Measurements from ENCODE around the gene GIPR. TPM values are rescaled to one million over a fixed set of nuclear protein-coding genes. Genes with fewer than 3 reads are reported as not detected.

The GIPR gene
- total RNA-seq, 6 donors from 2014 or later = 2.9 to 17.8 (median 6.0) TPM

DNA sequence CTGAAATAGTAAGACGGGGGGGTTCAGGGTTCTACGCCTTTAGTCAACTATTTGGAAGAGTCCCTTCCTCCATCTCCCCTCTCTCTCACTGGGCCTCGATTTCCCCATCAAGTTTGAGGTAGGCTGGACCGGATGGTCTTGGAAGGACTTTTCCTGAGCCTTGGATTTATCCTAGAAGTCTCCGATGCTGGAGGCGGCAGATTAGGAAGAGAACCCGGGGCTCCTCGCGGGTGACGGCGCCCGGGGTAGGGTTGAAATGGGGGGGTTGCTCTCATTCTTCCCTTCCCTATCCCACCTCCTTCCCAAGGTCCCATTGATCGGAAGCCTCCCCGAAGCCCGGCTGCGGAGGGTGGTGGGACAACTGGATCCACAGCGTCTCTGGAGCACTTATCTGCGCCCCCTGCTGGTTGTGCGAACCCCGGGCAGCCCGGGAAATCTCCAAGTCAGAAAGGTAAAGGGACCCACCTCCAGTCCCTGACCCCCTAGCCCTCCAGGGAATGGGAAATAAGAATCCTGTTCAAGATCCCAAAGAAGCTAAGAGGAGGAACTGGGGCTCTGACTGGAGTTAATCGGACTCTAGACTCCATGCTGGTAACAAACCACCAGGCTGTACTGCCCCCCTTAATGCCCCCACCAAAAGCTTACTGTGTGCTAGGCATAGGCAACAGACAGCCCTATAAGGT lies 25.2 kb downstream of the GIPR start:
- H3K4me1 ChIP-seq = peaks cover 13 to 19% (median 17%) of the 10 kb centered on the region in 4 donors
- peak overlapping the region; percentile 89 to 95 (median 92) for H3K27ac ChIP-seq
- DNase-seq = peak; percentile 85 to 89
- 1 to 2% methylated on average over 16 to 21 of the region's 22 CpGs for WGBS, 2 donors
- H3K36me3 ChIP-seq = peaks cover under 1 to 23% (median 12%) of the 10 kb centered on the region in 4 donors
- H3K9me3 ChIP-seq = no peaks in the 10 kb centered on the region
- TF ChIP-seq POLR2A (IDR thresholded peaks at IDR 0.05) (no peak), CTCF (IDR thresholded peaks at IDR 0.05) (peak; percentile 68 to 91 (median 80)), POLR2AphosphoS5 (IDR thresholded peaks at IDR 0.05) (no peak)
- no peaks in the 10 kb centered on the region for H3K27me3 ChIP-seq
- H3K4me3 ChIP-seq = peak overlapping the region; percentile 72 to 94 (median 90)
- ATAC-seq (ENCODE audit: low FRiP score in 2 of 2) = peak in 1 of 2 donors; percentile 61

GRCh38 chr19:45701676-45702075 lies 33.7 kb downstream of the GIPR start:
- Histone ChIP-seq H3K36me3 (peaks cover 0 to 16% (median 1%) of the 10 kb centered on the region in 4 donors), H3K9me3 (no peaks in the 10 kb centered on the region), H3K4me1 (no peaks in the 10 kb centered on the region), H3K27ac (no peak overlapping the region), H3K4me3 (no peak overlapping the region), H3K27me3 (no peaks in the 10 kb centered on the region)
- ATAC-seq (ENCODE audit: low FRiP score in 2 of 2) (no peak), DNase-seq (no peak)
- WGBS, 2 donors = 57 to 85% methylated on average over 2 to 7 of the region's 7 CpGs
- TF ChIP-seq CTCF (IDR thresholded peaks at IDR 0.05) = no peak
- TF ChIP-seq POLR2AphosphoS5 (IDR thresholded peaks at IDR 0.05) = no peak
- TF ChIP-seq POLR2A (IDR thresholded peaks at IDR 0.05) = no peak
- no peak for TF ChIP-seq EP300 (IDR thresholded peaks at IDR 0.05)

DNA sequence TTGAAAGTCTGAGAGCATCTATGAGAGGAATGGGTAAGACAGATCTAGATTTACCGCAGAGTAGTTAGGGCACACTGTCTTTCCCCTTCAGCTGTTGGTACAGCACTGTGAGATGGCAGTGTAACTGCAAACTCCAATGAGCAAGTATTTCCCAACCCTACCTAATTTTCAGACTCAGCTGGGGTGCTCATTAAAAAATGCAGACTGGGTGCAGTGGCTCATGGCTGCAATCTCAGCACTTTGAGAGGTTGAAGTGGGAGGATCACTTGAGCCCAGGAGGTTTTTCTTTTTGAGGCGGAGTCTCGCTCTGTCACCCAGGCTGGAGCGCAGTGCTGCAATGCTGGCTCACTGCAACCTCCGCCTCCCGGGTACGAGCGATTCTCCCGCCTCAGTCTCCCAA lies 37.1 kb downstream of the GIPR start:
- H3K4me1 ChIP-seq = no peaks in the 10 kb centered on the region
- DNase-seq (no peak), ATAC-seq (ENCODE audit: low FRiP score in 2 of 2) (no peak)
- TF ChIP-seq POLR2AphosphoS5 (IDR thresholded peaks at IDR 0.05) (no peak), CTCF (IDR thresholded peaks at IDR 0.05) (no peak), POLR2A (IDR thresholded peaks at IDR 0.05) (no peak), EP300 (IDR thresholded peaks at IDR 0.05) (no peak)
- H3K27ac ChIP-seq = no peak overlapping the region
- H3K4me3 ChIP-seq = no peak overlapping the region
- H3K27me3 ChIP-seq = no peaks in the 10 kb centered on the region
- H3K36me3 ChIP-seq = peaks cover 0 to 16% (median 1%) of the 10 kb centered on the region in 4 donors
- 91 to 97% methylated on average over 6 to 9 of the region's 9 CpGs for WGBS, 2 donors
- no peaks in the 10 kb centered on the region for H3K9me3 ChIP-seq

- WGBS, 2 donors = 94 to 98% methylated on average over 12 of the region's 12 CpGs
- Histone ChIP-seq H3K9me3 (no peaks in the 10 kb centered on the region), H3K27me3 (no peaks in the 10 kb centered on the region), H3K4me3 (no peak overlapping the region), H3K36me3 (peaks cover 0 to 16% (median 3%) of the 10 kb centered on the region in 4 donors), H3K27ac (no peak overlapping the region), H3K4me1 (no peaks in the 10 kb centered on the region)
- DNase-seq = no peak
- TF ChIP-seq POLR2A (IDR thresholded peaks at IDR 0.05) (no peak), EP300 (IDR thresholded peaks at IDR 0.05) (no peak), CTCF (IDR thresholded peaks at IDR 0.05) (no peak), POLR2AphosphoS5 (IDR thresholded peaks at IDR 0.05) (no peak)
- ATAC-seq (ENCODE audit: low FRiP score in 2 of 2) = no peak
Measured at GRCh38 chr19:45705710-45706415, 37.8 kb downstream of the GIPR start.

Measured in upper lobe of left lung (tissue), 6 donors.